Measurements from ENCODE around the gene DGUOK. TPM values are rescaled to one million over a fixed set of nuclear protein-coding genes. Genes with fewer than 3 reads are reported as not detected.

The DGUOK gene
- total and polyA plus RNA-seq, 2 experiments from 2014 or later: 50.9 to 116 TPM

GRCh38 chr2:73894475-73894850 is 32.2 kb upstream of the DGUOK start:
- Histone ChIP-seq H3K4me2 (ENCODE audit: unreplicated experiment) (no peak overlapping the region), H3K4me1 (ENCODE audit: insufficient read depth) (peaks cover 13% of the 10 kb centered on the region), H3K36me3 (ENCODE audit: low read depth) (no peaks in the 10 kb centered on the region), H4K20me1 (ENCODE audit: insufficient read depth) (0 out of 2 replicates have a peak, but pooled peaks cover 6% of the 10 kb centered on the region), H3K27ac (no peak overlapping the region), H3K9ac (no peak overlapping the region), H3K79me2 (ENCODE audit: insufficient read depth) (no peaks in the 10 kb centered on the region), H3F3A (ENCODE audit: insufficient read depth) (peaks cover 12% of the 10 kb centered on the region), H3K4me3 (no peak overlapping the region), H2AFZ (no peak overlapping the region), H3K9me3 (ENCODE audit: low read depth) (no peaks in the 10 kb centered on the region), H3K27me3 (replicated peaks; ENCODE audit: insufficient read depth) (peaks cover 77% of the 10 kb centered on the region), H3K9me2 (ENCODE audit: insufficient read depth) (no peaks in the 10 kb centered on the region)
- no peak for DNase-seq
- WGBS, 2 experiments (ENCODE audit: low coverage in 1 of 2, low lambda C conversion rate in 2 of 2, missing lambda C conversion rate in 2 of 2): 98 to 100% methylated on average over 2 of the region's 2 CpGs
- no peak for TF ChIP-seq EZH2 (IDR thresholded peaks at IDR 0.05; ENCODE audit: insufficient read depth, poor library complexity, severe bottlenecking)
- TF ChIP-seq EZH2phosphoT487 (IDR thresholded peaks at IDR 0.05; ENCODE audit: insufficient read depth, low read depth): no peak
- in situ Hi-C loops (cut with MboI): no loop called here

- WGBS, 2 experiments (ENCODE audit: low coverage in 1 of 2, low lambda C conversion rate in 2 of 2, missing lambda C conversion rate in 2 of 2): 82 to 83% methylated on average over 6 of the region's 6 CpGs
Observed at GRCh38 chr2:73894877-73895276, 31.8 kb upstream of the DGUOK start.

GRCh38 chr2:73895473-73895872 is 31.2 kb upstream of the DGUOK start:
- Histone ChIP-seq H3F3A (ENCODE audit: insufficient read depth) (peaks cover 12% of the 10 kb centered on the region), H4K20me1 (ENCODE audit: insufficient read depth) (0 out of 2 replicates have a peak, but pooled peaks cover 6% of the 10 kb centered on the region), H2AFZ (no peak overlapping the region), H3K79me2 (ENCODE audit: insufficient read depth) (no peaks in the 10 kb centered on the region), H3K4me2 (ENCODE audit: unreplicated experiment) (no peak overlapping the region), H3K4me1 (ENCODE audit: insufficient read depth) (peaks cover 13% of the 10 kb centered on the region), H3K4me3 (no peak overlapping the region), H3K9ac (no peak overlapping the region), H3K27me3 (replicated peaks; ENCODE audit: insufficient read depth) (peaks cover 77% of the 10 kb centered on the region), H3K27ac (no peak overlapping the region), H3K9me2 (ENCODE audit: insufficient read depth) (no peaks in the 10 kb centered on the region), H3K9me3 (ENCODE audit: low read depth) (no peaks in the 10 kb centered on the region), H3K36me3 (ENCODE audit: low read depth) (no peaks in the 10 kb centered on the region)
- TF ChIP-seq EZH2 (IDR thresholded peaks at IDR 0.05; ENCODE audit: insufficient read depth, poor library complexity, severe bottlenecking) (no peak), EZH2phosphoT487 (IDR thresholded peaks at IDR 0.05; ENCODE audit: insufficient read depth, low read depth) (no peak)
- in situ Hi-C loops (cut with MboI): no loop called here
- DNase-seq: no peak
- 79 to 80% methylated on average over 9 of the region's 9 CpGs for WGBS, 2 experiments (ENCODE audit: low coverage in 1 of 2, low lambda C conversion rate in 2 of 2, missing lambda C conversion rate in 2 of 2)

More at GRCh38 chr2:73894877-73895276, 31.8 kb upstream of the DGUOK start:
- no peaks in the 10 kb centered on the region for H3K79me2 ChIP-seq (ENCODE audit: insufficient read depth)
- no peak for DNase-seq
- no peak overlapping the region for H3K4me3 ChIP-seq
- peaks cover 77% of the 10 kb centered on the region for H3K27me3 ChIP-seq (replicated peaks; ENCODE audit: insufficient read depth)
- H3K4me2 ChIP-seq (ENCODE audit: unreplicated experiment): no peak overlapping the region
- no peaks in the 10 kb centered on the region for H3K9me3 ChIP-seq (ENCODE audit: low read depth)
- TF ChIP-seq EZH2phosphoT487 (IDR thresholded peaks at IDR 0.05; ENCODE audit: insufficient read depth, low read depth): no peak
- H3K9ac ChIP-seq: no peak overlapping the region
- no peaks in the 10 kb centered on the region for H3K36me3 ChIP-seq (ENCODE audit: low read depth)
- H3K27ac ChIP-seq: no peak overlapping the region
- H4K20me1 ChIP-seq (ENCODE audit: insufficient read depth): 0 out of 2 replicates have a peak, but pooled peaks cover 6% of the 10 kb centered on the region
- no peaks in the 10 kb centered on the region for H3K9me2 ChIP-seq (ENCODE audit: insufficient read depth)
- no peak overlapping the region for H2AFZ ChIP-seq
- peaks cover 12% of the 10 kb centered on the region for H3F3A ChIP-seq (ENCODE audit: insufficient read depth)
- H3K4me1 ChIP-seq (ENCODE audit: insufficient read depth): peaks cover 13% of the 10 kb centered on the region
- in situ Hi-C loops (cut with MboI): no loop called here

- in situ Hi-C loops (cut with MboI): no loop called here
- H3K4me2 ChIP-seq (ENCODE audit: unreplicated experiment): peak overlapping the region; percentile 60
- peaks cover 77% of the 10 kb centered on the region for H3K27me3 ChIP-seq (replicated peaks; ENCODE audit: insufficient read depth)
- H3F3A ChIP-seq (ENCODE audit: insufficient read depth): peaks cover 12% of the 10 kb centered on the region
- no peak overlapping the region for H3K4me3 ChIP-seq
- TF ChIP-seq EZH2phosphoT487 (IDR thresholded peaks at IDR 0.05; ENCODE audit: insufficient read depth, low read depth) (peak; percentile 97), EZH2 (IDR thresholded peaks at IDR 0.05; ENCODE audit: insufficient read depth, poor library complexity, severe bottlenecking) (no peak)
- 31 to 33% methylated on average over 15 of the region's 15 CpGs for WGBS, 2 experiments (ENCODE audit: low coverage in 1 of 2, low lambda C conversion rate in 2 of 2, missing lambda C conversion rate in 2 of 2)
- no peak overlapping the region for H3K9ac ChIP-seq
- no peaks in the 10 kb centered on the region for H3K9me3 ChIP-seq (ENCODE audit: low read depth)
- DNase-seq: peak; percentile 93
- H3K27ac ChIP-seq: no peak overlapping the region
- 0 out of 2 replicates have a peak, but pooled peaks cover 6% of the 10 kb centered on the region for H4K20me1 ChIP-seq (ENCODE audit: insufficient read depth)
- peaks cover 13% of the 10 kb centered on the region for H3K4me1 ChIP-seq (ENCODE audit: insufficient read depth)
- H3K79me2 ChIP-seq (ENCODE audit: insufficient read depth): no peaks in the 10 kb centered on the region
- no peak overlapping the region for H2AFZ ChIP-seq
- no peaks in the 10 kb centered on the region for H3K36me3 ChIP-seq (ENCODE audit: low read depth)
- no peaks in the 10 kb centered on the region for H3K9me2 ChIP-seq (ENCODE audit: insufficient read depth)
Observed at GRCh38 chr2:73896362-73897239, 30.1 kb upstream of the DGUOK start.
